Neural cell (in vitro differentiated cells): ENCODE measurements around the gene SLC13A5. TPM values are rescaled to one million over a fixed set of nuclear protein-coding genes. Genes with fewer than 3 reads are reported as not detected.

Experiments used
- H2AFZ ChIP-seq: fragments of 200-600, 300-800 bp; sonication (generic), shearing (Covaris generic); 2 replicates; pipeline ENCODE4 v1.6.0; 2014; ENCODE audit warnings: low read depth, mild to moderate bottlenecking, antibody characterized with exemption, low read length, moderate library complexity
- H3F3A ChIP-seq: fragments of 200-600 bp; shearing (Covaris generic); 2 replicates; pipeline ENCODE4 v1.6.1; 2016; ENCODE audit warnings: mild to moderate bottlenecking, moderate library complexity, mixed read lengths, antibody characterized with exemption, low read length; ENCODE audit not compliant: insufficient read depth, poor library complexity, severe bottlenecking
- H3K27ac ChIP-seq: fragments of 200-600, 300-800 bp; sonication (generic), shearing (Covaris generic); 2 replicates; pipeline ENCODE4 v1.5.1; 2014; ENCODE audit warnings: mild to moderate bottlenecking, low read length, moderate library complexity
- H3K27me3 ChIP-seq: fragments of 300-800, 200-600 bp; sonication (generic), shearing (Covaris generic); 2 replicates; pipeline ENCODE4 v1.6.0; 2014; ENCODE audit warnings: mild to moderate bottlenecking, low read depth, low read length, moderate library complexity; ENCODE audit not compliant: insufficient read depth
- H3K36me3 ChIP-seq: fragments of 300-800, 200-600 bp; sonication (generic), shearing (Covaris generic); 2 replicates; pipeline ENCODE4 v1.5.1; 2014; ENCODE audit warnings: mild to moderate bottlenecking, antibody characterized with exemption, low read length, moderate library complexity; ENCODE audit not compliant: insufficient read depth
- H3K4me2 ChIP-seq: fragments of 300-800, 200-600 bp; sonication (generic), shearing (Covaris generic); 2 replicates; pipeline ENCODE4 v1.6.0; 2014; ENCODE audit warnings: mild to moderate bottlenecking, low read length
- H3K4me3 ChIP-seq: fragments of 300-800, 200-600 bp; sonication (generic), shearing (Covaris generic); 2 replicates; pipeline ENCODE4 v1.5.1; 2014; ENCODE audit warnings: mild to moderate bottlenecking, low read length, moderate library complexity
- H3K79me2 ChIP-seq: fragments of 200-600 bp; shearing (Covaris generic); replicated peaks from 2 replicates; pipeline ENCODE4 v1.6.0; 2014; ENCODE audit warnings: mild to moderate bottlenecking, low read length, moderate library complexity; ENCODE audit not compliant: insufficient read depth
- H3K9ac ChIP-seq: fragments of 300-800, 200-600 bp; sonication (generic), shearing (Covaris generic); 2 replicates; pipeline ENCODE4 v1.6.1; 2016; ENCODE audit warnings: mild to moderate bottlenecking, low read length, mixed read lengths
- H3K9me2 ChIP-seq: fragments of 200-600 bp; shearing (Covaris generic); 2 replicates; pipeline ENCODE4 v1.6.1; 2016; ENCODE audit warnings: mild to moderate bottlenecking, low read length, mixed read lengths; ENCODE audit not compliant: insufficient read depth
- H3K9me3 ChIP-seq: fragments of 200-600, 300-800 bp; sonication (generic), shearing (Covaris generic); 2 replicates; pipeline ENCODE4 v1.6.1; 2016; ENCODE audit warnings: mild to moderate bottlenecking, mixed run types, low read length, moderate library complexity, mixed read lengths
- H4K20me1 ChIP-seq: fragments of 200-600 bp; shearing (Covaris generic); 2 replicates; pipeline ENCODE4 v1.6.1; 2016; ENCODE audit warnings: mild to moderate bottlenecking, mixed run types; ENCODE audit not compliant: insufficient read depth
- EP300 ChIP-seq: fragments of 450-650 bp; conservative IDR thresholded peaks from 2 replicates; pipeline ENCODE4 v1.6.1; 2014; ENCODE audit warnings: antibody characterized with exemption, mild to moderate bottlenecking, moderate library complexity; ENCODE audit not compliant: poor library complexity, severe bottlenecking
- EZH2 ChIP-seq: fragments of 200-600, 300-800 bp; shearing (Covaris generic), sonication (generic); IDR thresholded peaks from 2 replicates; pipeline ENCODE4 v1.6.1; 2014; ENCODE audit warnings: antibody characterized with exemption, low read length, borderline replicate concordance, mild to moderate bottlenecking; ENCODE audit not compliant: insufficient read depth, poor library complexity, severe bottlenecking
- MXI1 ChIP-seq: fragments of 450-650 bp; conservative IDR thresholded peaks from 2 replicates; pipeline ENCODE4 v1.6.1; 2014; ENCODE audit warnings: antibody characterized with exemption, mild to moderate bottlenecking; ENCODE audit not compliant: poor library complexity, severe bottlenecking
- POLR2AphosphoS5 ChIP-seq: IDR thresholded peaks from 2 replicates; pipeline ENCODE4 v1.6.1; 2012
- RAD21 ChIP-seq: fragments of 450-650 bp; conservative IDR thresholded peaks from 2 replicates; pipeline ENCODE4 v1.6.1; 2014; ENCODE audit warnings: antibody characterized with exemption, mild to moderate bottlenecking, moderate library complexity
- SMC3 ChIP-seq: fragments of 450-650 bp; conservative IDR thresholded peaks from 2 replicates; pipeline ENCODE4 v1.6.1; 2014; ENCODE audit warnings: antibody characterized with exemption, mild to moderate bottlenecking, moderate library complexity; ENCODE audit not compliant: poor library complexity
- TAF1 ChIP-seq: IDR thresholded peaks from 2 replicates; pipeline ENCODE4 v1.6.1; 2012; ENCODE audit warnings: low read depth
- polyA plus RNA-seq: library from polyadenylated mRNA; depleted of rRNA; stranded (reverse); fragments of >200 nt; gene quantifications from 2 replicates; pipeline ENCODE4 v1.2.3, GENCODE V29; 2014
- TF ChIP-seq, protein P1 (sequence below): IDR thresholded peaks from 2 replicates; pipeline ENCODE4 v1.6.1; 2012; ENCODE audit warnings: borderline replicate concordance
- TF ChIP-seq, protein P2 (sequence below): fragments of 450-650 bp; IDR thresholded peaks from 2 replicates; pipeline ENCODE4 v1.5.1; 2014; ENCODE audit warnings: antibody characterized with exemption, mild to moderate bottlenecking, moderate library complexity; ENCODE audit not compliant: poor library complexity, severe bottlenecking

Gene SLC13A5
- polyA plus RNA-seq, 1 donor from 2014 or later = not detected

DNA sequence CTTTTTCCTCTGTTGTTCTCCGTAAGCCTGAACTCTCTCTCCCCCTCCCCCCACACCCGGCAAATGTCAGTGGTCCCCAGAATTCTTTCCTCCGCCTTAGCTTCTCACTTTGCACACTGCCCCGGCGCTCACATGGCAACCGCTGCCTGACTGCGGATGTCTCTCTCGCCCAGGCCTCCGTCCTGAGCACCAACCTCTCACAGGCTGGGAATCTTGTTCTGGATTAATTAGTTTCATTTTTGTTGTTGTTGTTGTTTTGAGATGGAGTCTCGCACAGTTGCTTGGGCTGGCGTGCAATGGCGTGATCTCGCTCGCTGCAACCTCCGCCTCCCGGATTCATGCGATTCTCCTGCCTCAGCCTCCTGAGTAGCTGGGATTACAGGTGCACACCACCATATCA is 45.0 kb downstream of the SLC13A5 start:
- Histone ChIP-seq H3K27ac (no peak overlapping the region), H3K9me2 (no peaks in the 10 kb centered on the region), H3K36me3 (no peaks in the 10 kb centered on the region), H3K9ac (no peak overlapping the region), H3K4me2 (no peak overlapping the region), H2AFZ (no peak overlapping the region), H3K27me3 (no peaks in the 10 kb centered on the region), H3K9me3 (no peaks in the 10 kb centered on the region), H4K20me1 (no peaks in the 10 kb centered on the region), H3F3A (no peaks in the 10 kb centered on the region), H3K79me2 (no peaks in the 10 kb centered on the region), H3K4me3 (no peak overlapping the region)
- TF ChIP-seq RAD21 (no peak), EP300 (no peak), EZH2 (no peak), POLR2AphosphoS5 (no peak), TAF1 (no peak), MXI1 (no peak), SMC3 (no peak)
- TF ChIP-seq, protein P1, sequence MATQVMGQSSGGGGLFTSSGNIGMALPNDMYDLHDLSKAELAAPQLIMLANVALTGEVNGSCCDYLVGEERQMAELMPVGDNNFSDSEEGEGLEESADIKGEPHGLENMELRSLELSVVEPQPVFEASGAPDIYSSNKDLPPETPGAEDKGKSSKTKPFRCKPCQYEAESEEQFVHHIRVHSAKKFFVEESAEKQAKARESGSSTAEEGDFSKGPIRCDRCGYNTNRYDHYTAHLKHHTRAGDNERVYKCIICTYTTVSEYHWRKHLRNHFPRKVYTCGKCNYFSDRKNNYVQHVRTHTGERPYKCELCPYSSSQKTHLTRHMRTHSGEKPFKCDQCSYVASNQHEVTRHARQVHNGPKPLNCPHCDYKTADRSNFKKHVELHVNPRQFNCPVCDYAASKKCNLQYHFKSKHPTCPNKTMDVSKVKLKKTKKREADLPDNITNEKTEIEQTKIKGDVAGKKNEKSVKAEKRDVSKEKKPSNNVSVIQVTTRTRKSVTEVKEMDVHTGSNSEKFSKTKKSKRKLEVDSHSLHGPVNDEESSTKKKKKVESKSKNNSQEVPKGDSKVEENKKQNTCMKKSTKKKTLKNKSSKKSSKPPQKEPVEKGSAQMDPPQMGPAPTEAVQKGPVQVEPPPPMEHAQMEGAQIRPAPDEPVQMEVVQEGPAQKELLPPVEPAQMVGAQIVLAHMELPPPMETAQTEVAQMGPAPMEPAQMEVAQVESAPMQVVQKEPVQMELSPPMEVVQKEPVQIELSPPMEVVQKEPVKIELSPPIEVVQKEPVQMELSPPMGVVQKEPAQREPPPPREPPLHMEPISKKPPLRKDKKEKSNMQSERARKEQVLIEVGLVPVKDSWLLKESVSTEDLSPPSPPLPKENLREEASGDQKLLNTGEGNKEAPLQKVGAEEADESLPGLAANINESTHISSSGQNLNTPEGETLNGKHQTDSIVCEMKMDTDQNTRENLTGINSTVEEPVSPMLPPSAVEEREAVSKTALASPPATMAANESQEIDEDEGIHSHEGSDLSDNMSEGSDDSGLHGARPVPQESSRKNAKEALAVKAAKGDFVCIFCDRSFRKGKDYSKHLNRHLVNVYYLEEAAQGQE = no peak
- TF ChIP-seq, protein P2, sequence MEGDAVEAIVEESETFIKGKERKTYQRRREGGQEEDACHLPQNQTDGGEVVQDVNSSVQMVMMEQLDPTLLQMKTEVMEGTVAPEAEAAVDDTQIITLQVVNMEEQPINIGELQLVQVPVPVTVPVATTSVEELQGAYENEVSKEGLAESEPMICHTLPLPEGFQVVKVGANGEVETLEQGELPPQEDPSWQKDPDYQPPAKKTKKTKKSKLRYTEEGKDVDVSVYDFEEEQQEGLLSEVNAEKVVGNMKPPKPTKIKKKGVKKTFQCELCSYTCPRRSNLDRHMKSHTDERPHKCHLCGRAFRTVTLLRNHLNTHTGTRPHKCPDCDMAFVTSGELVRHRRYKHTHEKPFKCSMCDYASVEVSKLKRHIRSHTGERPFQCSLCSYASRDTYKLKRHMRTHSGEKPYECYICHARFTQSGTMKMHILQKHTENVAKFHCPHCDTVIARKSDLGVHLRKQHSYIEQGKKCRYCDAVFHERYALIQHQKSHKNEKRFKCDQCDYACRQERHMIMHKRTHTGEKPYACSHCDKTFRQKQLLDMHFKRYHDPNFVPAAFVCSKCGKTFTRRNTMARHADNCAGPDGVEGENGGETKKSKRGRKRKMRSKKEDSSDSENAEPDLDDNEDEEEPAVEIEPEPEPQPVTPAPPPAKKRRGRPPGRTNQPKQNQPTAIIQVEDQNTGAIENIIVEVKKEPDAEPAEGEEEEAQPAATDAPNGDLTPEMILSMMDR = no peak

DNA sequence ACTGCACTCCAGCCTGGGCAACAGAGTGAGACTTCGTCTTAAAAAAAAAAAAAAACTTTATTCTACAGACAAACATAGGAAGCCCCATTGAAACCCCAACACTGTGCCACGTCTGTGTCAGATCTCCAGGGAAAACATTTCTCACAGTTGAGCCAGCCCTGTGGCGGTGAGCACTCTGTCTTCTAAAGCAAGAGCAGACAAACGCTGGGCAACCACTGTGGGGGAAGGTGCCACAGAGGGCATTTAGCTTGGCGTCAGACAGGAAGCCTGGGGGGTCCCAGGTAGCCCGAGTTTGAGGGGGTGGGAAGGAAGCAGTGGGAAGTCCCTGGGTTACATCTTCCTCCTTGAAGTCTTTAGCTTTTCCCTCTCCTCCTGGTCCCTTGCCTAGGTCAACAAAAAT is 45.7 kb downstream of the SLC13A5 start:
- TF ChIP-seq, protein P2 = no peak
- TF ChIP-seq SMC3 = no peak

More for the DNA sequence above, 45.7 kb downstream of the SLC13A5 start:
- Histone ChIP-seq H2AFZ (no peak overlapping the region), H3K9ac (no peak overlapping the region), H3K79me2 (no peaks in the 10 kb centered on the region), H3K9me2 (no peaks in the 10 kb centered on the region), H3K27ac (no peak overlapping the region), H3K9me3 (no peaks in the 10 kb centered on the region), H3K4me3 (no peak overlapping the region), H3K27me3 (no peaks in the 10 kb centered on the region), H3F3A (no peaks in the 10 kb centered on the region), H4K20me1 (no peaks in the 10 kb centered on the region), H3K36me3 (no peaks in the 10 kb centered on the region), H3K4me2 (no peak overlapping the region)
